HG02678 (cell line): Measurements from ENCODE around the gene ITPRIP.
A peak's percentile ranks its signal among the peaks of the same experiment; 100 is the strongest.

Experiments used
- ATAC-seq: cut with Tn5 transposase; IDR thresholded peaks from one replicate; pipeline ENCODE4 v1.9.1; 2021; ENCODE audit warnings: mild to moderate bottlenecking, moderate library complexity; ENCODE audit not compliant: unreplicated experiment

ITPRIP gene

GRCh38 chr10:104309980-104310978 lies 28.0 kb downstream of the ITPRIP start:
- ATAC-seq = no peak

- ATAC-seq = peak; percentile 84
Measured at GRCh38 chr10:104308439-104308903, 29.8 kb downstream of the ITPRIP start.

DNA sequence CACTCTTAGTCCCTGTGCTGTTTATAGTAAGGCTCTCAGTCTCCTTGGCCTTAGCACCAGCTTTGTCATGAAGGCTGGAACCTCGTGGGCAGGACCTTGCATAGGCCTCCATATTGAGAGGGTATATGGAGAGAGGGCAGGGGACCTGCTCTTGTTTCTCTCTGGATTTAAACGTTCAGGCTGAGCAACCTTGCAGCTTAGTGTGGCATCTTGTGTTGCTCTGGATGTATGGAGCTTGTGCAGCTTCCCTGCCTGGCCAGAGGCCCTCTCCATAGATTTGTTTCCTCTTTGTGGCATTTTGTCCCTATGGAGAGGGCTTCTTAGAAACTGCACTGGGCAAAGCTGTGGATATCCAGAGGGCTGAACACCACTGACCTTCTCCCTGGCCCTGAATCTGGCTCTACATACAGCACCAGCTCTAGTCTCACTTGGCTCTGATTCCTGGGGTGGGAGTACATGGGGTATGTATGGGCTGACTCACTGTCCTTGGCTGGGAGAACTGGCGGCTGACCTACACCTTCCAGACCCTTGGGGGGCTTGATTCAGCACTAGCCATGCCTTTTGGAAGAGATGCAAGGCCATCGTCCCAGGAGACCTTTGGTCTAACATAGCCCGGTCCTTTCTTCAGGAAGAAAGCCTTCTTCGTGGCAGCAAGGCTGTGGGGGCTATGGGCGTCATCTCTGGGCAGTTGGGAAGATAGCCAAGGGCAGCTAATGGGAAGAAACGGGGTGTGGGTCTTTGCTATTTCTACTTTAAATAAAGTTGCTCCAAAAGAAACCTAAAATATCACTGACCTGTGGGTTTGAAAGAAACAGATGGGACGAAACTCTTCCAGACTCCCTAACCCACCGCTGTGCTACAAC lies 30.5 kb downstream of the ITPRIP start:
- no peak for ATAC-seq

GRCh38 chr10:104306897-104307296 lies 31.4 kb downstream of the ITPRIP start:
- no peak for ATAC-seq

- ATAC-seq = no peak
Measured at GRCh38 chr10:104304927-104305326, 33.3 kb downstream of the ITPRIP start.

GRCh38 chr10:104304356-104304745 lies 33.9 kb downstream of the ITPRIP start:
- no peak for ATAC-seq

- ATAC-seq = no peak
Measured at GRCh38 chr10:104303594-104304355, 34.5 kb downstream of the ITPRIP start.

DNA sequence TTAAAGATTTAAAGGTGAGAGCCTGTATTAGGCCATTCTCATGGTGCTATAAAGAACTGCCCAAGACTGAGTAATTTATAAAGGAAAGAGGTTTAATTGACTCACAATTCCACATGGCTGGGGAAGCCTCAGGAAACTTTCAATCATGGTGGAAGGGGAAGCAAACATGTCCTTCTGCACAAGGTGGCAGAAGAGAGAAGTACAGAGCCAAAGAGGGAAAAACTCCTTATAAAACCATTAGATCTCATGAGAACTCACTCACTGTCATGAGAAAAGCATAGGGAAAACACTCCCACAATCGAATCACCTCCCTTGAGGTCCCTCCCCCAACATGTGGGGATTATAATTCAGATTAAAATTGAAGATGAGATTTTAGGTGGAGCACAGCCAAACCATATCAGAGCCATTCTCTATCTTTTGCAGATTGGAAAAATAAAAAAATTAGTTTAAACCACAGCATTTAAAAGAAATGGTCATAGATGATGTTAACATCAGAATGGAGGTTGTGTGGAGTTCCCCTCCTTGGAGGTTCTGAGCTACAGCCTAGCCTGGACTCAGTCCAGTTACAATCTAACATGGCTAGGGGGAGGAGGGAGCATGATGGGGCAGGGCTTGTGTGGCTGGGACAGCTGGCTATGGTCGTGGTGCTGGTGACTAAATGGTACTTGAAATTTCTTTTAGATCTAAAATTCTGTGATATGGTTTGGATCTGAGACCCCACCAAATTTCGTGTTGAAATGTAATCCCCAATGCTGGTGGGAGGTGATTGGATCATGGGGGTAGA lies 36.2 kb downstream of the ITPRIP start:
- ATAC-seq = no peak

- peak; percentile 68 for ATAC-seq
Measured at GRCh38 chr10:104300736-104301292, 37.5 kb downstream of the ITPRIP start.

DNA sequence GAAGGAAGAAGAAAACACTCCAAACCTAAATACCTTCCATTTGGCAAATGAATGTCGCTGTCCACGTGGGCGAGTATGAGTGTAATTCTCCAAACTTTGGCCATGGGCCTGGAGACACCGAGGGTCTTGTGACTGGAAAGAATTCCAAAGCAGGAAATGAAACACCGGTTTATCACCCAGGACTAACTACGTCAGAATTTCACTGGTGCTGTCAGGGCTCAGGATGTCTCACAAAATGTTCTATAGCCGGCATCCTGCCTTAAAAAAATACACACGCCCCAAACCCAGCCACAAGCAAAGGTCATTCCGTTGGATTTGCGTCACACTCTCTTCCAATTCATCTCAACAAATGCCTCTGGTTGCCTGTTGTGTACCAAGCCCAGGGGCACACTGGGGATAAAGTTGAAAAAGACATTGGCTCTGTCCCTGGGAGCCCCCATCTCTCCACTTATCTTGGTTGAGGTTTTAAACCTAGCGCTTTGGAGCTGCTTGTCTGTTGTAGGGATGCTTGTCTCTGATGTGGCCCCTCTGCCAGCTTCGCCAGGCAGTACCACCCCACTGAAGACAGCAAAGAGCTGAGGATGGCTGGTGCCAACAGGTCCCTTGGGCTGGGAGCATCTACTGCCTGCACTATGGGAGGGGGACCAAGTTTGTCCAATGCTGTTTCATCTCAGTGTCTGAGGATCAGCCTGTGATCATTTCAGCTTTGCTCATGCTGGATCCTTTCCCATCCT lies 38.1 kb downstream of the ITPRIP start:
- peak; percentile 2 for ATAC-seq

DNA sequence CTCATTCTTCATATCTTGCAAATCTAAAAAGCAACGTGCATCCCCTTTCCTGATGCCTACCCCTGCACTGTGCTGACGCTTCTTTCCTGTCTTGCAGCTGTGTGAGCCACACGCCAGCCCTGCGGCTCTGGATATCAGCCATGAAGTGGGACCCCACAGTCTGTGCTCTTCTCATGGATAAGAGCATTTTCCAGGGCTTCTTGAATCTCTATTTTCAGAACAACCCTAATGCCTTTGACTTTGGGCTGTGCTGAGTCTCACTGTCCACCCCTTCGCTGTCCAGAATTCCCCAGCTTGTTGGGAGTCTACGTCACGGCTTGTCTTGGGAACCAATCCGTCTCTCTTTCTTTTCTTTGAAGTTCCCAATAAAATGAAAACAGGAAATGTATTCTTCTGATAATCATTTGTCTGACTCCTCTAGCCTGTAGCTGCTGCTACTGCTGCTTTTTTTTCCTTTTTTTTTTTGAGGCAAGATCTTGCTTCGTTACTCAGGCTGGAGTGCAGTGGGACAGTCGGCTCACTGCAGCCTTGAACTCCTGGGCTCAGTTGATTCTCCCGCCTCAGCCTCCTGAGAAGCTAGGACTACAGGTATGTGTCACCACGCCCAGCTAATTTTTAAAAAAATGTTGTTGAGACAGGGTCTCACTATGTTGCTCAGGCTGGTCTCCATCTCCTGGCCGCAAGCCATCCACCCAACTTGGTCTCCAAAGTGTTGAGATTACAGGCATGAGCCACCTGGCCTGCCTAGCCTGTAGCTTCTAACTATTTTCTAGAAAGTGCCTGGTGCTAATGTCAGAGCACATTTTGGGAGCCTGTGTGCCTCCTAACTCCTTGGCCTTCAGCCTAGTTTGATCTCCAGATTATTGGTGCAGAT lies 39.0 kb downstream of the ITPRIP start:
- ATAC-seq = no peak

DNA sequence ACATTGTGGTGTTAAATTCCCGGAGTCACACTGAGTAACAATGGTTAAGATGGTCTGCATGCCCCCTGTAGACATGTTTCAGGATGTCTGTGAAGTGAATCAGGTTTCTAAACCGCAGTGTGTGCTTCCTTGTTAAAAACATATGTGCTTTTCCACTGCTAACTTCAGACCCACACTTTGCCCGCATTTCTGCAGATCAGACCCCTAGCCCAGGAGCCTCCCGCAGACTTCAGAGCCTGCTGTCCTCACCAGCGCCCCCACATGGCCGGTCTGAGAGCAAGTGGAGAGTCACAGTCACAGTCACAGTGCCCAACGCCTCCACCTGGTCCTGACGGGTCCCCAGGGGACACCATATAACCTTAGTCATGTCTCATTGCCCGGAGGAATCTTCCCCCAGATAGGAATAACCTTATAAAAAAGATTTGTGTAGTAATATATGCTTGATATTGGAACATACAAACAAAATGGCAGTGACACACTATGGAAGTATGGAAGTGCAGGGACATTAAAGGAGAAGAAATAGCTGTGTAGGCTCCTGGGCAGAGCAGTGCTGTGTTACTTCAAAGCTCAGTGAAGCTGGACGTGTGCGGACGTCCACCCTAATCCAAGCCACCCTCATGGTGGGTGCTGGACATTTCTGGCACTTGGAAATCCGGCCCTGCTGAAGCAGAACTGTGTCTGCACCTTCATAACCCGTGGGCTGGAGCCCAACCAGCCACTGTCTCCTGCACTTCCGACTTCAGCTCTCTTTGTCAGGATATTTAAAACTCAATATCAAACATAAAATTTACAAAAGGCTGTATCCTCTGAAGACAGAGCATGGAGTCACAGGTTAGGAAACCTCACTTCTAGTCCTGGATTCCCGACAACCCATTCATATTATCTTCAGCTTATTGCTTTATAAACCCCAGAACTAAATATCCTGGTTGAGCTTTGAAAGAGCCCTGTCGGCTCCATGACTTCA lies 40.3 kb downstream of the ITPRIP start:
- ATAC-seq = no peak

DNA sequence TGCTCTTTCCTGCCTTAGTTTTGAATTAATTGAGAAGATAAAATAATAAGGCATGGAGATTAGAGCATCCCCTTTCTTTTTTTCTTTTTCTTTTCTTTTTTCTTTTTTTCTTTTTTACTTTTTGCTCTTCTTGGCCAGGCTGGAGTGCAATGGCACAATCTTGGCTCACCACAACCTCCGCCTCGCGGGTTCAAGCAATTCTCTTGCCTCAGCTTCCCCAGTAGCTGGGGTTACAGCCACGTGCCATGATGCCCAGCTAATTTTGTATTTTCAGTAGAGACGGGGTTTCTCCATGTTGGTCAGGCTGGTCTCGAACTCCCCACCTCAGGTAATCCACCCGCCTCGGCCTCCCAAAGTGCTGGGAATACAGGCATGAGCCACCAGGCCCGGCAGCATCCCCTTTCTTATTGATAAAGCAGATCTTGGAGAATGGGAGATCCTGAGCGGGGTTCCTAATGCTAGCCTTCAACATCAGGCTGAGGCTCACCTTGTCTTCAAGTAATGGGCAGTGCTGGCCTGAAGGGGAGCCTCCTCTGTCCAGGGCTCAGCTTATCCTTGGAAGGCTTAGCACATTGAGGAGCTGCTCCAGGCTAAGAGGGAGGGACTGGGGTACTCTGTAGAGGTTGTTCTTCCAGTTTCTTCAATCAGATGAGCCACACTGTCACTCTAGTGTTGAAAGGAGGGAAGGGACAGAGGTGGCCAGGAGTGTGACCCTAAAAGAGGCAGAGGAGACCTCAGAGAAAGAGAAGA lies 41.4 kb downstream of the ITPRIP start:
- no peak for ATAC-seq

DNA sequence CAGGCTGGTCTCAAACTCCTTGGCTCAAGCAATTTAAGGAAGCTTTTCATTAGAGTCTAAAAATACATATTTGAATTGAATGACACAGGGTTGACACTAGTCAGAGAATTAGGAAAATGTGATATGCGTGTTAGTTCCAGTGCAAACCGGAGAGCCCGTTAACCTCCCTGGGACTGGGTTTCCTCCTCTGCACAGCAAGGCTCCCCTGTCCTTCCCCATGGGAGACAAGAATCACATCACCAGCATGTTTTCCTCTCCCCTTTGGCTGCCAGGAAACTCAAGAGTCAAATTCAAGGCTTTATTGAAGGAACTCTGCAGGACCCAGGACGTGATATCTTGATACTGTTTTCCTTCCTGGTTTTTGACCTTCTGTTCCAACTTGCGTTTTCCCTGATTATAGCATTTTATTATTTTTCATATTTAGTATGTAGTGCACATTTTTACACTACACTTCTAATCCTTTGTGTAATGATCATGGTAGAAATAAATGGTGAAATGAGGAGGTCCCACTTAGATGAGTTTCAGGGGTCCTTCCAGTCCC lies 44.4 kb downstream of the ITPRIP start:
- ATAC-seq = no peak

GRCh38 chr10:104293011-104293410 lies 45.3 kb downstream of the ITPRIP start:
- ATAC-seq = no peak

DNA sequence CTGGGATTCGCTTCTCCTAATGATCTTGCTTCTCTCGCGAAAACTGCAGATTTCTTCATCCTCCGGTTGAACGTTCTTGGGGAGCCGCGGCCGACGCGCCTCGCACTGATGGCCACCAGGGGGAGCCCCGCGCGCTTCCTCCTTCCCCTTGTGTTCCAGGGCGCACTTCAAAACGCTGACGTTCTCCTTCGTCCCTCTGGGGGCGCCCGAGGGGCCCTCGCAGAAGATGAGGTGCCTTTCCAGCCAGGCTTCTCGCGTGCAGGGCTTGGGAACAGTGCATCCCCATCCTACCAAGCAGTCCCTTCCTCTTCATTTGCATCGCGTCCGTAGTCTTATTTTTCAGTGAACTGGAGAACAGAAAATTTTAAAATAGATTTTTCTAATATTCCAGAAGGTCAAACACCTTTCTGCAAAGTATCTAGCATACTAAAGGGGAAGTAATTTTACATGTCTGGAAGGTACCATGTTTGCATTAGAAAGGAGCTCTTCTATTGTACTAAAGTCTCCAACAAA lies 46.8 kb downstream of the ITPRIP start:
- peak; percentile 98 for ATAC-seq
